LNCaP clone FGC (cell line): ENCODE results near the gene TMPRSS15.

Experiments used
- DNase-seq: peaks from one replicate; pipeline ENCODE4 v3.0.0-alpha.2; 2011; ENCODE audit warnings: low read depth
- H3K4me3 ChIP-seq: 2 replicates; pipeline ENCODE4 v1.5.1; 2011; ENCODE audit warnings: mild to moderate bottlenecking, low read depth, low read length, control low read depth
- CTCF ChIP-seq: IDR thresholded peaks from 2 replicates; pipeline ENCODE4 v1.5.1; 2012; ENCODE audit warnings: mild to moderate bottlenecking; ENCODE audit not compliant: control insufficient read depth, insufficient read depth; ENCODE audit errors: extremely low read depth

The TMPRSS15 gene

GRCh38 chr21:18294100-18294499, 109.5 kb downstream of the TMPRSS15 start:
- no peak overlapping the region for H3K4me3 ChIP-seq
- no peak for DNase-seq
- no peak for TF ChIP-seq CTCF

- TF ChIP-seq CTCF = no peak
- no peak overlapping the region for H3K4me3 ChIP-seq
- no peak for DNase-seq
These were observed 113.7 kb downstream of the TMPRSS15 start for GRCh38 chr21:18289876-18290275.

GRCh38 chr21:18285379-18285778, 118.2 kb downstream of the TMPRSS15 start:
- no peak for DNase-seq
- H3K4me3 ChIP-seq = no peak overlapping the region
- TF ChIP-seq CTCF = no peak

GRCh38 chr21:18275781-18276180, 127.8 kb downstream of the TMPRSS15 start:
- no peak overlapping the region for H3K4me3 ChIP-seq
- TF ChIP-seq CTCF = no peak
- DNase-seq = no peak

- DNase-seq = no peak
- no peak overlapping the region for H3K4me3 ChIP-seq
- TF ChIP-seq CTCF = no peak
These were observed 129.2 kb downstream of the TMPRSS15 start for GRCh38 chr21:18274370-18274769.

- TF ChIP-seq CTCF = no peak
- no peak for DNase-seq
- no peak overlapping the region for H3K4me3 ChIP-seq
These were observed 130.2 kb downstream of the TMPRSS15 start for GRCh38 chr21:18273400-18273799.

- no peak overlapping the region for H3K4me3 ChIP-seq
- DNase-seq = no peak
- no peak for TF ChIP-seq CTCF
These were observed 133.7 kb downstream of the TMPRSS15 start for GRCh38 chr21:18269856-18270255.
